ENCODE data around the gene SSC5D. TPM values are rescaled to one million over a fixed set of nuclear protein-coding genes. Genes with fewer than 3 reads are reported as not detected.

Gene SSC5D
- total RNA-seq, 2 experiments from 2014 or later, result 0.32 to 0.34 TPM

- H3K27ac Mint-ChIP-seq, result no peak overlapping the region
- no peak overlapping the region for H3K4me3 Mint-ChIP-seq
- H3K9me3 Mint-ChIP-seq (ENCODE audit: low read depth), result no peaks in the 10 kb centered on the region
- H3K36me3 Mint-ChIP-seq (ENCODE audit: low read depth), result peaks cover 3% of the 10 kb centered on the region
- H3K27me3 Mint-ChIP-seq, result peaks cover 5% of the 10 kb centered on the region
- no peak for DNase-seq
- intact Hi-C loops (cut with DNase I, micrococcal nuclease), result no loop called here
- ChIA-PET CTCF (interaction anchor here (1.1 to 1.9 kb wide), 3 partner anchors 9 to 178 kb away, joined by 3 to 8 read pairs (median 5); partner anchors contain the start of gene HSPBP1), POLR2A (no interaction called here)
- ATAC-seq, result no peak
- peaks cover 18% of the 10 kb centered on the region for H3K4me1 Mint-ChIP-seq
Observed at GRCh38 chr19:55457683-55458457, 30.4 kb upstream of the SSC5D start.

GRCh38 chr19:55459551-55459949 is 28.7 kb upstream of the SSC5D start:
- peaks cover 14% of the 10 kb centered on the region for H3K4me1 Mint-ChIP-seq
- ATAC-seq, result no peak
- peaks cover 3% of the 10 kb centered on the region for H3K36me3 Mint-ChIP-seq (ENCODE audit: low read depth)
- DNase-seq, result no peak
- no peaks in the 10 kb centered on the region for H3K27me3 Mint-ChIP-seq
- H3K27ac Mint-ChIP-seq, result no peak overlapping the region
- ChIA-PET CTCF (interaction anchor here (0.6 to 1.9 kb wide), 4 partner anchors 8 to 110 kb away, joined by 3 to 8 read pairs (median 4); partner anchors contain the start of gene NAT14), POLR2A (no interaction called here)
- intact Hi-C loops (cut with DNase I, micrococcal nuclease), result no loop called here
- H3K4me3 Mint-ChIP-seq, result peak overlapping the region; percentile 80
- no peaks in the 10 kb centered on the region for H3K9me3 Mint-ChIP-seq (ENCODE audit: low read depth)

- ChIA-PET POLR2A (no interaction called here), CTCF (interaction anchor here (0.6 to 1.9 kb wide), 3 partner anchors 25 to 111 kb away, joined by 3 to 8 read pairs (median 4); partner anchors contain the start of gene NAT14)
- H3K4me1 Mint-ChIP-seq, result peaks cover 14% of the 10 kb centered on the region
- H3K9me3 Mint-ChIP-seq (ENCODE audit: low read depth), result no peaks in the 10 kb centered on the region
- H3K36me3 Mint-ChIP-seq (ENCODE audit: low read depth), result peaks cover 3% of the 10 kb centered on the region
- no peaks in the 10 kb centered on the region for H3K27me3 Mint-ChIP-seq
- intact Hi-C loops (cut with DNase I, micrococcal nuclease), result loop anchor here (1.0 to 5.0 kb wide), 4 partner anchors 43 to 293 kb away; partner anchors contain the start of genes DNAAF3 (in 1 of the 2) and KMT5C (in 1 of the 2)
- H3K4me3 Mint-ChIP-seq, result peak overlapping the region; percentile 80
- DNase-seq, result no peak
- no peak for ATAC-seq
- H3K27ac Mint-ChIP-seq, result peak overlapping the region; percentile 35
Observed at GRCh38 chr19:55459950-55460657, 28.1 kb upstream of the SSC5D start.

GRCh38 chr19:55460670-55461258 is 27.5 kb upstream of the SSC5D start:
- peak overlapping the region; percentile 80 for H3K4me3 Mint-ChIP-seq
- H3K27me3 Mint-ChIP-seq, result no peaks in the 10 kb centered on the region
- intact Hi-C loops (cut with DNase I, micrococcal nuclease), result loop anchor here (1.0 to 5.0 kb wide), 19 partner anchors 16 to 1011 kb away; partner anchors contain the start of genes KMT5C (in 2 of the 2), DNAAF3 (in 1 of the 2), HSPBP1 (in 1 of the 2) and LENG8 (in 1 of the 2)
- DNase-seq (peak; percentile 64), ATAC-seq (no peak)
- no peaks in the 10 kb centered on the region for H3K36me3 Mint-ChIP-seq (ENCODE audit: low read depth)
- H3K9me3 Mint-ChIP-seq (ENCODE audit: low read depth), result no peaks in the 10 kb centered on the region
- POLR2A ChIA-PET, result no interaction called here
- peak overlapping the region; percentile 82 for H3K27ac Mint-ChIP-seq
- H3K4me1 Mint-ChIP-seq, result peaks cover 14% of the 10 kb centered on the region
- CTCF ChIA-PET, result no interaction called here

- intact Hi-C loops (cut with DNase I, micrococcal nuclease), result loop anchor here (1.0 to 5.0 kb wide), 18 partner anchors 15 to 1012 kb away; partner anchors contain the start of genes KMT5C (in 2 of the 2), DNAAF3 (in 1 of the 2), HSPBP1 (in 1 of the 2) and LENG8 (in 1 of the 2)
- H3K4me3 Mint-ChIP-seq, result peak within 1 kb of the TSS; percentile 80
Observed at GRCh38 chr19:55461259-55461973, 26.8 kb upstream of the SSC5D start, which contains the start of gene ISOC2. ISOC2 (minus strand) TSS chr19:55461642; CDS start chr19:55456486, 5,156 bp downstream.

GRCh38 chr19:55461974-55462626 is 26.1 kb upstream of the SSC5D start:
- intact Hi-C loops (cut with DNase I, micrococcal nuclease), result loop anchor here (1.0 to 5.0 kb wide), 18 partner anchors 14 to 1013 kb away; partner anchors contain the start of genes KMT5C (in 2 of the 2), DNAAF3 (in 1 of the 2), HSPBP1 (in 1 of the 2) and LENG8 (in 1 of the 2)
- Mint-ChIP-seq H3K36me3 (ENCODE audit: low read depth) (no peaks in the 10 kb centered on the region), H3K4me1 (peaks cover 14% of the 10 kb centered on the region), H3K27ac (peak overlapping the region; percentile 82), H3K9me3 (ENCODE audit: low read depth) (no peaks in the 10 kb centered on the region), H3K27me3 (no peaks in the 10 kb centered on the region), H3K4me3 (peak overlapping the region; percentile 80)
- ATAC-seq (no peak), DNase-seq (no peak)
- POLR2A ChIA-PET, result interaction anchor here (0.6 to 1.1 kb wide), 5 partner anchors 15 to 78 kb away, joined by 3 to 9 read pairs (median 4); partner anchors contain the start of genes TMEM238, UBE2S and ZNF628
- CTCF ChIA-PET, result interaction anchor here (0.5 to 1.1 kb wide), 8 partner anchors 9 to 1348 kb away, joined by 3 to 12 read pairs (median 4); partner anchors contain the start of gene ZNF628

More at GRCh38 chr19:55461259-55461973, 26.8 kb upstream of the SSC5D start, which contains the start of gene ISOC2:
- DNase-seq (peak; percentile 100), ATAC-seq (peak; percentile 98)
- ChIA-PET POLR2A (interaction anchor here (0.6 to 1.1 kb wide), 5 partner anchors 15 to 78 kb away, joined by 3 to 9 read pairs (median 4); partner anchors contain the start of genes TMEM238, UBE2S and ZNF628), CTCF (interaction anchor here (0.5 to 1.1 kb wide), 10 partner anchors 8 to 1347 kb away, joined by 3 to 12 read pairs (median 4); partner anchors contain the start of gene ZNF628)
- H3K9me3 Mint-ChIP-seq (ENCODE audit: low read depth), result no peaks in the 10 kb centered on the region
- H3K27ac Mint-ChIP-seq, result peak within 1 kb of the TSS; percentile 82
- H3K4me1 Mint-ChIP-seq, result peaks cover 14% of the 10 kb centered on the region
- no peaks in the 10 kb centered on the region for H3K27me3 Mint-ChIP-seq
- H3K36me3 Mint-ChIP-seq (ENCODE audit: low read depth), result no peaks in the 10 kb centered on the region

GRCh38 chr19:55462722-55463121 is 25.5 kb upstream of the SSC5D start:
- H3K9me3 Mint-ChIP-seq (ENCODE audit: low read depth), result no peaks in the 10 kb centered on the region
- H3K27ac Mint-ChIP-seq, result no peak overlapping the region
- ChIA-PET CTCF (interaction anchor here (0.6 kb wide), 1 partner anchor 211 kb away, joined by 3 read pairs; no protein-coding TSS in a partner anchor), POLR2A (no interaction called here)
- no peak for DNase-seq
- H3K4me3 Mint-ChIP-seq, result peak overlapping the region; percentile 80
- no peaks in the 10 kb centered on the region for H3K27me3 Mint-ChIP-seq
- intact Hi-C loops (cut with DNase I, micrococcal nuclease), result loop anchor here in 1 of 2 experiments (5.0 kb wide), 1 partner anchor 125 kb away; the partner anchor contains the start of gene KMT5C
- peaks cover 14% of the 10 kb centered on the region for H3K4me1 Mint-ChIP-seq
- no peaks in the 10 kb centered on the region for H3K36me3 Mint-ChIP-seq (ENCODE audit: low read depth)
- no peak for ATAC-seq

- ATAC-seq, result no peak
- Mint-ChIP-seq H3K4me3 (no peak overlapping the region), H3K27me3 (no peaks in the 10 kb centered on the region), H3K36me3 (ENCODE audit: low read depth) (no peaks in the 10 kb centered on the region), H3K9me3 (ENCODE audit: low read depth) (no peaks in the 10 kb centered on the region), H3K27ac (no peak overlapping the region), H3K4me1 (peaks cover 17% of the 10 kb centered on the region)
- intact Hi-C loops (cut with DNase I, micrococcal nuclease), result loop anchor here in 1 of 2 experiments (5.0 kb wide), 1 partner anchor 126 kb away; the partner anchor contains the start of gene KMT5C
- ChIA-PET POLR2A (interaction anchor here (0.6 kb wide), 1 partner anchor 124 kb away, joined by 3 read pairs; no protein-coding TSS in a partner anchor), CTCF (no interaction called here)
- DNase-seq, result no peak
Observed at GRCh38 chr19:55463583-55464031, 24.6 kb upstream of the SSC5D start.

- intact Hi-C loops (cut with DNase I, micrococcal nuclease), result loop anchor here in 1 of 2 experiments (5.0 kb wide), 1 partner anchor 127 kb away; the partner anchor contains the start of gene KMT5C
- CTCF ChIA-PET, result no interaction called here
- ATAC-seq (no peak), DNase-seq (no peak)
- H3K36me3 Mint-ChIP-seq (ENCODE audit: low read depth), result no peaks in the 10 kb centered on the region
- peaks cover 17% of the 10 kb centered on the region for H3K4me1 Mint-ChIP-seq
- H3K4me3 Mint-ChIP-seq, result no peak overlapping the region
- H3K27ac Mint-ChIP-seq, result no peak overlapping the region
- no peaks in the 10 kb centered on the region for H3K9me3 Mint-ChIP-seq (ENCODE audit: low read depth)
- POLR2A ChIA-PET, result no interaction called here
- no peaks in the 10 kb centered on the region for H3K27me3 Mint-ChIP-seq
Observed at GRCh38 chr19:55464039-55464661, 24.1 kb upstream of the SSC5D start.
